Upper lobe of left lung (tissue), 6 donors: ENCODE results near the gene ARHGEF6. TPM values are rescaled to one million over a fixed set of nuclear protein-coding genes. Genes with fewer than 3 reads are reported as not detected.
"Not testable (repeated sequence)": the region's sequence is repeated elsewhere in the genome, so short reads cannot be mapped to it uniquely, and the experiment has no call there.

Source experiments
- ATAC-seq, 2 donors: fragments of 200-7000 bp; cut with Tn5 transposase; one replicate each; pipeline ENCODE4 v1.9.1; 2022; ENCODE audit warnings: mild to moderate bottlenecking in 2 of 2, moderate library complexity in 2 of 2; ENCODE audit not compliant: low FRiP score in 2 of 2
- DNase-seq, 2 donors: peaks; one replicate each; pipeline ENCODE4 v3.0.0-alpha.2; 2019 to 2020
- H3K27ac ChIP-seq, 4 donors: fragments of 200-600 bp; sonication (generic); one replicate each; pipeline ENCODE4 v1.5.1; 2016 to 2019
- H3K27me3 ChIP-seq, 4 donors: fragments of 200-600 bp; sonication (generic); one replicate each; pipeline ENCODE4 v1.5.1; 2017 to 2019
- H3K36me3 ChIP-seq, 4 donors: fragments of 200-600 bp; sonication (generic); one replicate each; pipeline ENCODE4 v1.5.1; 2016 to 2019
- H3K4me1 ChIP-seq, 4 donors: fragments of 200-600 bp; sonication (generic); one replicate each; pipeline ENCODE4 v1.5.1; 2018 to 2019
- H3K4me3 ChIP-seq, 4 donors: fragments of 200-600 bp; sonication (generic); one replicate each; pipeline ENCODE4 v1.5.1; 2017 to 2019; ENCODE audit warnings: mild to moderate bottlenecking in 2 of 4, moderate library complexity in 1 of 4
- H3K9me3 ChIP-seq, 4 donors: fragments of 200-600 bp; sonication (generic); one replicate each; pipeline ENCODE4 v1.5.1; 2018 to 2019
- EP300 ChIP-seq, 4 donors: sonication (generic); formaldehyde crosslinking; IDR thresholded peaks; one replicate each; pipeline ENCODE4 v1.5.1; 2017; ENCODE audit warnings: antibody characterized with exemption in 4 of 4, control low read depth in 2 of 4
- POLR2A ChIP-seq, 4 donors: fragments of 450-650 bp; IDR thresholded peaks; one replicate each; pipeline ENCODE4 v1.5.1; 2016 to 2017; ENCODE audit warnings: antibody characterized with exemption in 4 of 4, mild to moderate bottlenecking in 2 of 4
- POLR2AphosphoS5 ChIP-seq, 2 donors: sonication (generic); formaldehyde crosslinking; IDR thresholded peaks; one replicate each; pipeline ENCODE4 v1.5.1; 2017; ENCODE audit warnings: antibody characterized with exemption in 2 of 2
- WGBS, 2 donors: methylation state at CpG; one replicate each; pipeline ENCODE4 v1.1.5; 2017 to 2018; 5-methylcytosine and 5-hydroxymethylcytosine counted together
- total RNA-seq, 6 donors: library from RNA; depleted of rRNA in 4 of 6; stranded (reverse); fragments of >200 nt in 4 of 6; gene quantifications; one replicate each; pipeline versions ENCODE4 v1.1.0 to v1.2.1, GENCODE V29; 2016 to 2021
- TF ChIP-seq, protein P1 (sequence below), 6 experiments: fragments of 450-650 bp in 4 of 6; fragments of 200-600 bp in 2 of 6; sonication (generic) in 2 of 6; IDR thresholded peaks; one replicate each; pipeline ENCODE4 v1.5.1; 2016 to 2019; ENCODE audit warnings: antibody characterized with exemption in 6 of 6
- donor health status: DM: no; HTN: no; CAD: no; lungs with moderate emphysema.
- donor health status: DM: no; HTN: yes; CAD: no; lungs with severe emphysema.

The ARHGEF6 gene
- total RNA-seq, 6 donors from 2014 or later = 21.7 to 30.9 (median 27.0) TPM

DNA sequence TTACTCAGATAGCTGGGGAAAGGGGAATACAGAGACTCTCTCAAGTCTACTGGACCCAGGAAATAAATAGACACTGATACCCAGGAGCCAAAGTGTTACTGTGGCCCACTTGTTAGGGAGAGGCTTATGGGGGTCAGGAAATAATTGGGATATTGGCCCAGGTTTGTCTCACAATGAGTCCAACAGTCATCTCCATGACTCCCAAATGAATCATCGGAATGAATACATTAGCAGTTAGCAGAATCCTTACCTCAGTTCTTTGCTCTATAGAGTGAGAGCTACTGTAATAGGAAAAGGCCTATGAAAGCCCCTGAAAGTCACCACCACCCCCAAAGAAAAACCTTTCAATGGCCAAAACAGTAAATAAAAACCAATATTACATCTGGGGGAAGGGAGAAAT lies 42.4 kb upstream of the ARHGEF6 start:
- 94 to 100% methylated on average over 1 of the region's 1 CpG for WGBS, 2 donors

GRCh38 chrX:136822337-136823095 lies 41.8 kb upstream of the ARHGEF6 start:
- Histone ChIP-seq H3K9me3 (no peaks in the 10 kb centered on the region), H3K4me3 (no peak overlapping the region), H3K27me3 (no peaks in the 10 kb centered on the region), H3K36me3 (no peaks in the 10 kb centered on the region), H3K4me1 (peaks cover 0 to 8% (median 5%) of the 10 kb centered on the region in 4 donors), H3K27ac (no peak overlapping the region)
- no peak for DNase-seq
- 83 to 86% methylated on average over 5 of the region's 5 CpGs for whole genome bisulfite sequencing, 2 donors
- TF ChIP-seq, protein P1, sequence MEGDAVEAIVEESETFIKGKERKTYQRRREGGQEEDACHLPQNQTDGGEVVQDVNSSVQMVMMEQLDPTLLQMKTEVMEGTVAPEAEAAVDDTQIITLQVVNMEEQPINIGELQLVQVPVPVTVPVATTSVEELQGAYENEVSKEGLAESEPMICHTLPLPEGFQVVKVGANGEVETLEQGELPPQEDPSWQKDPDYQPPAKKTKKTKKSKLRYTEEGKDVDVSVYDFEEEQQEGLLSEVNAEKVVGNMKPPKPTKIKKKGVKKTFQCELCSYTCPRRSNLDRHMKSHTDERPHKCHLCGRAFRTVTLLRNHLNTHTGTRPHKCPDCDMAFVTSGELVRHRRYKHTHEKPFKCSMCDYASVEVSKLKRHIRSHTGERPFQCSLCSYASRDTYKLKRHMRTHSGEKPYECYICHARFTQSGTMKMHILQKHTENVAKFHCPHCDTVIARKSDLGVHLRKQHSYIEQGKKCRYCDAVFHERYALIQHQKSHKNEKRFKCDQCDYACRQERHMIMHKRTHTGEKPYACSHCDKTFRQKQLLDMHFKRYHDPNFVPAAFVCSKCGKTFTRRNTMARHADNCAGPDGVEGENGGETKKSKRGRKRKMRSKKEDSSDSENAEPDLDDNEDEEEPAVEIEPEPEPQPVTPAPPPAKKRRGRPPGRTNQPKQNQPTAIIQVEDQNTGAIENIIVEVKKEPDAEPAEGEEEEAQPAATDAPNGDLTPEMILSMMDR (IDR thresholded peaks at IDR 0.05) = no peak
- TF ChIP-seq EP300 (IDR thresholded peaks at IDR 0.05) = no peak
- TF ChIP-seq POLR2AphosphoS5 (IDR thresholded peaks at IDR 0.05) = no peak
- no peak for TF ChIP-seq POLR2A (IDR thresholded peaks at IDR 0.05)
- ATAC-seq = no peak

More for the DNA sequence above, 42.4 kb upstream of the ARHGEF6 start:
- Histone ChIP-seq H3K27ac (no peak overlapping the region), H3K27me3 (no peaks in the 10 kb centered on the region), H3K36me3 (no peaks in the 10 kb centered on the region), H3K4me1 (peaks cover 0 to 8% (median 5%) of the 10 kb centered on the region in 4 donors), H3K9me3 (no peaks in the 10 kb centered on the region), H3K4me3 (no peak overlapping the region)
- no peak for TF ChIP-seq POLR2A (IDR thresholded peaks at IDR 0.05)
- TF ChIP-seq, protein P1 (IDR thresholded peaks at IDR 0.05) = no peak
- TF ChIP-seq POLR2AphosphoS5 (IDR thresholded peaks at IDR 0.05) = no peak
- no peak for TF ChIP-seq EP300 (IDR thresholded peaks at IDR 0.05)
- no peak for DNase-seq
- no peak for ATAC-seq

GRCh38 chrX:136819756-136820155 lies 39.0 kb upstream of the ARHGEF6 start:
- H3K9me3 ChIP-seq, ATAC-seq, H3K27me3 ChIP-seq, H3K4me3 ChIP-seq, H3K27ac ChIP-seq, DNase-seq, H3K4me1 ChIP-seq, H3K36me3 ChIP-seq: not testable (repeated sequence)
- 81 to 90% methylated on average over 9 of the region's 9 CpGs for WGBS, 2 donors

- whole genome bisulfite sequencing, 2 donors = 71 to 81% methylated on average over 4 to 5 of the region's 5 CpGs
- H3K4me3 ChIP-seq = no peak overlapping the region
- TF ChIP-seq, protein P1 (IDR thresholded peaks at IDR 0.05) = no peak
- TF ChIP-seq EP300 (IDR thresholded peaks at IDR 0.05) (no peak), POLR2A (IDR thresholded peaks at IDR 0.05) (no peak), POLR2AphosphoS5 (IDR thresholded peaks at IDR 0.05) (no peak)
- ATAC-seq (no peak), DNase-seq (no peak)
- no peaks in the 10 kb centered on the region for H3K27me3 ChIP-seq
- H3K4me1 ChIP-seq = peaks cover 0 to 6% (median 0%) of the 10 kb centered on the region in 4 donors
- no peaks in the 10 kb centered on the region for H3K9me3 ChIP-seq
- no peak overlapping the region for H3K27ac ChIP-seq
- no peaks in the 10 kb centered on the region for H3K36me3 ChIP-seq
Measured at GRCh38 chrX:136819031-136819703, 38.4 kb upstream of the ARHGEF6 start.

DNA sequence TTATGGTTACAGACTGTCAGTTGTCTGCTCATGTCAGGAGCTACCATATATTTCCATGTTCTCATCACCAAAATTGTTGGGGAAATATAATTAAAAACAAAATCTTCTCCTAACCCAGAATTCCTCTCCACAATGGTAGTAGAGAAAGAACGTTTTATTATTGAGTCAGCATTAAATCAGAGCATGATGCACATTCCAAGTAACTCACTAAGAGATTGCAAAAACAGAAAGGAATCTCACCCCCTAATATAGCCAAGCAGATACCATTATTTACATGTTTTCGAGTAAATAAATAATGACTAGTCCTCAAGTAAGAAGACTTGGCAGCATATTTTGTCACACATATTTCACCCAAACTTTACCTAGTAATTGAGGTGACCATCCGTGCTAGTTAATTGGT lies 36.2 kb upstream of the ARHGEF6 start:
- TF ChIP-seq POLR2AphosphoS5 (IDR thresholded peaks at IDR 0.05) (no peak), POLR2A (IDR thresholded peaks at IDR 0.05) (no peak), EP300 (IDR thresholded peaks at IDR 0.05) (no peak)
- TF ChIP-seq, protein P1 (IDR thresholded peaks at IDR 0.05) = no peak
- ATAC-seq (no peak), DNase-seq (no peak)
- H3K9me3 ChIP-seq = no peaks in the 10 kb centered on the region
- no peak overlapping the region for H3K27ac ChIP-seq
- WGBS, 2 donors = 67 to 78% methylated on average over 3 of the region's 3 CpGs
- H3K4me3 ChIP-seq = no peak overlapping the region
- H3K36me3 ChIP-seq = no peaks in the 10 kb centered on the region
- no peaks in the 10 kb centered on the region for H3K27me3 ChIP-seq
- H3K4me1 ChIP-seq = peaks cover 0 to 6% (median 0%) of the 10 kb centered on the region in 4 donors
